Fibroblast of pulmonary artery (primary cell): ENCODE results near the gene LAMC1.

Source experiments
- DNase-seq: peaks from one replicate; pipeline ENCODE4 v3.0.0-alpha.2; 2010; ENCODE audit warnings: low read depth
- H3K4me3 ChIP-seq: replicated peaks from 2 replicates; pipeline ENCODE4 v1.5.1; 2011; ENCODE audit warnings: low read depth, mild to moderate bottlenecking, control low read depth, low read length, moderate library complexity
- TF ChIP-seq, protein P1 (sequence below): IDR thresholded peaks from 2 replicates; pipeline ENCODE4 v1.5.1; 2011; ENCODE audit warnings: mild to moderate bottlenecking, control low read depth, low read length, inconsistent platforms; ENCODE audit errors: missing control alignments

The LAMC1 gene

DNA sequence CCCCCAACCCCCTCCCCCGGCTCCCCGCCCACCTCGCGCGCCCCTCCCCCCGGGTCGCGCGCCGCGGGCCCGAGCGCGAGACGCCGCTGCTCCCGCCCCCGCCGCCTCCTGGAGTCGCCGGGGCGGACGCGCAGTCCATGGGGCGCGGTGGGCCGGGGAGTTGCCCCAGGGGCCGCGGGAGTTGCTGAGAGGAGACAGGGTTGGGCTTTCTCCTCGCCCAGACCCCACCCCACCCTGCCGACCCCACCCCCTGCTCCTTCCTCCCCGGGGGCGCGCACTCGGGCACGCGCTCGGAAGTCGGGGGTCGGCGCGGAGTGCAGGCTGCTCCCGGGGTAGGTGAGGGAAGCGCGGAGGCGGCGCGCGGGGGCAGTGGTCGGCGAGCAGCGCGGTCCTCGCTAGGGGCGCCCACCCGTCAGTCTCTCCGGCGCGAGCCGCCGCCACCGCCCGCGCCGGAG is at the start of gene LAMC1:
LAMC1 (plus strand) TSS at position 275 of the 455 bp plus-strand sequence. CDS start 297 bp downstream, outside the sequence.
- TF ChIP-seq, protein P1, sequence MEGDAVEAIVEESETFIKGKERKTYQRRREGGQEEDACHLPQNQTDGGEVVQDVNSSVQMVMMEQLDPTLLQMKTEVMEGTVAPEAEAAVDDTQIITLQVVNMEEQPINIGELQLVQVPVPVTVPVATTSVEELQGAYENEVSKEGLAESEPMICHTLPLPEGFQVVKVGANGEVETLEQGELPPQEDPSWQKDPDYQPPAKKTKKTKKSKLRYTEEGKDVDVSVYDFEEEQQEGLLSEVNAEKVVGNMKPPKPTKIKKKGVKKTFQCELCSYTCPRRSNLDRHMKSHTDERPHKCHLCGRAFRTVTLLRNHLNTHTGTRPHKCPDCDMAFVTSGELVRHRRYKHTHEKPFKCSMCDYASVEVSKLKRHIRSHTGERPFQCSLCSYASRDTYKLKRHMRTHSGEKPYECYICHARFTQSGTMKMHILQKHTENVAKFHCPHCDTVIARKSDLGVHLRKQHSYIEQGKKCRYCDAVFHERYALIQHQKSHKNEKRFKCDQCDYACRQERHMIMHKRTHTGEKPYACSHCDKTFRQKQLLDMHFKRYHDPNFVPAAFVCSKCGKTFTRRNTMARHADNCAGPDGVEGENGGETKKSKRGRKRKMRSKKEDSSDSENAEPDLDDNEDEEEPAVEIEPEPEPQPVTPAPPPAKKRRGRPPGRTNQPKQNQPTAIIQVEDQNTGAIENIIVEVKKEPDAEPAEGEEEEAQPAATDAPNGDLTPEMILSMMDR = no peak
- H3K4me3 ChIP-seq = peak within 1 kb of the TSS; percentile 82
- DNase-seq = peak; percentile 90

DNA sequence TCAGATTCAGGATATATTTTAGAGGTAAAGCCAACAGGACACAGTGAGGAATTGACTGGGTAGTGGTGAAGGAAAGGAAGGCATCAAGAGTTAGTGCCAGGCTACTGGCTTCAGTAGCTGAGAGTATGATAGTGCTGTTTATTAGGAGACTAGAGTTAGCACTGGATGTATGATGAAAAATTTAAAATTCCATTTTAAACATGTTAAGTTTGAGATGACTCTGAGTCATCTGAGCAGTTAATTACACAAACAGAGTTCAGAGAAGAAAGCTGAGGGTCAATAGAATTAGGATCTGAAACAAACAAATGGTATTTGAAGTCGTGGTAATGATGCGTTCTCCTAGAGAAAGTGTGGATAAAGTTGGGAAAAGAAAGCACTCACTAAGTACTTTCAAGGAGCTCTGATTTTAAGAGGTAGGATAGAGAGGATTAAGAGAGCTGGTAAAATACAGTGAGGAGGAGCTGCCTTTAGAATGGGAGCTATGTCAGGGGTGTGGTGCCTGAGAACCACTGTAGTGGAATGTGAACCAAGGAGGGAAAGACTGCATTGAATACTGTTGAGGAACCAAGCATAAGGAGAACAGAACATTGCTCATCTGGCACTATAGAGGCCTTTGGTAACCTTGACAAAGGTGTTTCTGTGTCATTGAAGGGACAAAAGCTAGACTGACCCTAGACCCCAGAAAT is 48.6 kb upstream of the LAMC1 start:
- H3K4me3 ChIP-seq = no peak overlapping the region
- DNase-seq = no peak
- TF ChIP-seq, protein P1 = no peak

DNA sequence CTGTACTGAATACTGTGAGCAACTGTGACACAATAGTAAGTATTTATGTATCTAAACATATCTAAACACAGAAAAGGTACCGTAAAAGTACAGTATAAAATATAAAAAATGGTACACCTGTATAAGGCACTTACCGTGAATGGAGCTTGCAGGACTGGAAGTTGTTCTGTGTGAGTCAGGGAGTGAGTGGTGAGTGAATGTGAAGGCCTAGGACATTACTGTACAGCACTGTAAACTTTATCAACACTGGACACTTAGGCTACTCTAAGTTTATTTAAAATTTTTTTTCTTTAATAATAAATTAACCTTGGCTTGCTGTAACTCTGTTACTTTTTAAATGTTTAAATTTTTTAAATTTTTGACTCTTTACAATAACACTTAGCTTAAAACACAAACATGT is 45.7 kb upstream of the LAMC1 start:
- DNase-seq = no peak
- TF ChIP-seq, protein P1 = no peak

DNA sequence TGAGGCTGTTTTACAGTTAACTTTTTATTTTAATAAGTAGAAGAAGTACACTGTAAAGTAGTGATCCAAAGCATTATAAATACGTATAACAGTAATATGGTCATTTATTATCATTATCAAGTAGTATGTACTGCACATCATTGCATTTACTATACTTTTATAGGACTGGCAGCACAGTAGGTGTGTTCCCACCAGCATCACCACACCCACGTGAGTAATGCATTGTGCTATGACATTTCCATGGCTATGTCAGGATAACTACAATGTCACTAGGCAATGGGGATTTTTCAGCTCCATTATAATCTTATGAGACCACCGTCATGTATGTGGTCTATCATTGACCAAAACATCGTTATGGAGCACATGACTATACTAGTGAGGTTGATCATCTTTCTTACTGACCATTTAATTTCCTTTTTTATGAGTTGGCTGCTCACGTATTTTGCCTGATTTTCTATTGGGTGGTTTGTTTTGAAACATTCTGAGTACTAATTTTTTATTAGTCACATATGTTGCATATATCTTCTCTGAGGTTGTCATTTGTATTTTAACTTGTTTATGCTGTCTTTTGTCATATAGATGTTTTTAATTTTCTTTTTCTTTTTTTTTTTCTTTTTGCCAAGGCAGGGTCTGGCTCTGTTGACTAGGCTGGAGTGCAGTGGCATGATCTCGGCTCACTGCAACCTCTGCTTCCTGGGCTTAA is 44.9 kb upstream of the LAMC1 start:
- H3K4me3 ChIP-seq = no peak overlapping the region
- no peak for DNase-seq
- TF ChIP-seq, protein P1 = no peak

More for the DNA sequence above, 45.7 kb upstream of the LAMC1 start:
- no peak overlapping the region for H3K4me3 ChIP-seq

DNA sequence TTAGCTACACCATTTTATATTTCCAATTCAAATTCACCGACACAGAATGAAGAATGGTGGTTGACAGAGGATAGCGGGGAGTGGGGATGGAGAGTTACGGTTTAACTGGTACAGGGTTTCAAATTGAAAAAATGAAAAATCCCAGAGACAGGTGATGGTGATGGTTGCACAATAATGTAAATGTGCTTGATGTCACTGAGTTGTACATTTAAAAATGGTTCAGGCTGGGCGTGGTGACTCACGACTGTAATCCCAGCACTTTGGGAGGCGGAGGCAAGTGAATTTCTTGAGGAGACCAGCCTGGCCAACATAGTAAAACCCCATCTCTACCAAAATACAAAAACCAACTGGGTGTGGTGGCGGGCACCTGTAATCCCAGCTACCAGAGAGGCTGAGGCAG is 39.1 kb upstream of the LAMC1 start:
- no peak overlapping the region for H3K4me3 ChIP-seq
- TF ChIP-seq, protein P1 = no peak
- DNase-seq = no peak

DNA sequence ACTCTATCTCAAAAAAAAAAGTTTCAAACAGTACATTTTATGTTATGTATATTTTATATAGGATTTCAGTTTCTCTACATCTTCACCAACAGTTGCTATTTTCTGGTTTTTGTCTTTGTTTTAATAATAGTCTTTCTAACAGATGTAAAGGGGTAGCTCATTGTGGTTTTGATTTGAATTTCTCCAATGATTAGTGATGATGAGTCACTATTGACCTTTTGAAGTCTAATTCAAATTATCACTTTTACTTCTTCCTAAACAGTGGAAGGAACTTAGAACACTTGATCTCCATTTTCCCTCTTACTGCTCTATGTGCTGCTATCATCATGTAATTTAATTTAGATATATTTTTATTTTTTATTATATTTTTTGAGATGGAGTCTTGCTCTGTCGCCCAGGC is 38.6 kb upstream of the LAMC1 start:
- TF ChIP-seq, protein P1 = no peak
- DNase-seq = no peak
- no peak overlapping the region for H3K4me3 ChIP-seq
